WTC11 (cell line): Measurements from ENCODE around the gene FOXF2. TPM values are rescaled to one million over a fixed set of nuclear protein-coding genes. Genes with fewer than 3 reads are reported as not detected.

Source experiments
- ATAC-seq: fragments of 200-7000 bp; cut with Tn5 transposase; 2 replicates; pipeline ENCODE4 v1.10.0; 2021; ENCODE audit warnings: mild to moderate bottlenecking, moderate library complexity
- CTCF ChIA-PET: fragments of 300-600 bp; sonication (Branson Sonifier 250); formaldehyde crosslinking; loops from one replicate; lab custom pipeline; 2021; ENCODE audit warnings: antibody characterized with exemption; lab: Charles Lee
- POLR2A ChIA-PET: fragments of 350-600 bp; sonication (Branson Sonifier 250); formaldehyde crosslinking; loops from one replicate; lab custom pipeline; 2021; ENCODE audit warnings: antibody characterized with exemption; lab: Charles Lee
- DNase-seq: peaks from one replicate; pipeline ENCODE4 v3.0.0; 2021; ENCODE audit warnings: low spot score
- H3K27ac Mint-ChIP-seq: 2 replicates; pipeline ENCODE4 v1.8.0; 2021; ENCODE audit warnings: mixed read lengths
- H3K27me3 Mint-ChIP-seq: 2 replicates; pipeline ENCODE4 v1.8.0; 2021; ENCODE audit warnings: low read depth, mild to moderate bottlenecking, moderate library complexity, mixed read lengths
- H3K36me3 Mint-ChIP-seq: 2 replicates; pipeline ENCODE4 v1.8.0; 2021; ENCODE audit warnings: mixed read lengths
- H3K4me1 Mint-ChIP-seq: 2 replicates; pipeline ENCODE4 v1.8.0; 2022; ENCODE audit warnings: mixed read lengths
- H3K4me3 Mint-ChIP-seq: 2 replicates; pipeline ENCODE4 v1.8.0; 2021; ENCODE audit warnings: mild to moderate bottlenecking, moderate library complexity, mixed read lengths
- H3K9me3 Mint-ChIP-seq: 2 replicates; pipeline ENCODE4 v1.8.0; 2021; ENCODE audit warnings: mixed read lengths
- AFF4 ChIP-seq: sonication (generic); formaldehyde crosslinking; IDR thresholded peaks from 2 replicates; pipeline ENCODE4 v1.8.1; 2023; ENCODE audit warnings: mild to moderate bottlenecking, missing genetic modification reagents, borderline replicate concordance
- ATF6 ChIP-seq: sonication (generic); formaldehyde crosslinking; IDR thresholded peaks from 2 replicates; pipeline ENCODE4 v1.8.1; 2023; ENCODE audit warnings: mild to moderate bottlenecking, missing genetic modification reagents
- CDX4 ChIP-seq: fragments of 250-450 bp; sonication (Bioruptor Pico); IDR thresholded peaks from 2 replicates; pipeline ENCODE4 v1.9.0; 2021; ENCODE audit warnings: moderate library complexity, mild to moderate bottlenecking, inconsistent platforms, borderline replicate concordance
- CTCF ChIP-seq: fragments of 200-600 bp; IDR thresholded peaks from 2 replicates; pipeline ENCODE4 v1.8.0; 2022; ENCODE audit warnings: antibody characterized with exemption
- FOXP1 ChIP-seq: sonication (generic); formaldehyde crosslinking; IDR thresholded peaks from 2 replicates; pipeline ENCODE4 v1.8.0; 2022; ENCODE audit warnings: missing genetic modification reagents, mild to moderate bottlenecking, moderate library complexity, borderline replicate concordance
- NFE2L1 ChIP-seq: sonication (generic); formaldehyde crosslinking; IDR thresholded peaks from 2 replicates; pipeline ENCODE4 v1.8.1; 2023; ENCODE audit warnings: missing genetic modification reagents
- PRDM15 ChIP-seq: sonication (generic); formaldehyde crosslinking; IDR thresholded peaks from 2 replicates; pipeline ENCODE4 v1.8.0; 2022; ENCODE audit warnings: missing genetic modification reagents
- RELA ChIP-seq: sonication (generic); formaldehyde crosslinking; IDR thresholded peaks from 2 replicates; pipeline ENCODE4 v1.8.1; 2022; ENCODE audit warnings: missing genetic modification reagents, mild to moderate bottlenecking, borderline replicate concordance
- RORB ChIP-seq: fragments of 250-450 bp; sonication (Bioruptor Pico); IDR thresholded peaks from 2 replicates; pipeline ENCODE4 v1.9.0; 2021; ENCODE audit warnings: mild to moderate bottlenecking
- ZBTB21 ChIP-seq: sonication (generic); formaldehyde crosslinking; IDR thresholded peaks from 2 replicates; pipeline ENCODE4 v1.8.1; 2023; ENCODE audit warnings: mild to moderate bottlenecking, missing genetic modification reagents, borderline replicate concordance
- ZNF138 ChIP-seq: sonication (generic); formaldehyde crosslinking; conservative IDR thresholded peaks from 2 replicates; pipeline ENCODE4 v1.8.1; 2022; ENCODE audit warnings: mild to moderate bottlenecking, moderate library complexity, missing genetic modification reagents
- ZNF232 ChIP-seq: sonication (generic); formaldehyde crosslinking; IDR thresholded peaks from 2 replicates; pipeline ENCODE4 v1.8.0; 2022; ENCODE audit warnings: mild to moderate bottlenecking, missing genetic modification reagents
- ZNF263 ChIP-seq: sonication (generic); formaldehyde crosslinking; IDR thresholded peaks from 2 replicates; pipeline ENCODE4 v1.8.1; 2022; ENCODE audit warnings: low read depth, mild to moderate bottlenecking, moderate library complexity, missing genetic modification reagents
- ZNF671 ChIP-seq: fragments of 250-450 bp; sonication (Bioruptor Pico); IDR thresholded peaks from 2 replicates; pipeline ENCODE4 v1.8.0; 2021; ENCODE audit warnings: mild to moderate bottlenecking
- total RNA-seq: library from RNA; stranded (reverse); gene quantifications from 3 replicates; pipeline ENCODE4 v1.2.3, GENCODE V29; 2021
- TF ChIP-seq, protein P1 (sequence below): sonication (generic); formaldehyde crosslinking; IDR thresholded peaks from 2 replicates; pipeline ENCODE4 v1.8.1; 2023; ENCODE audit warnings: mild to moderate bottlenecking, missing genetic modification reagents, moderate library complexity
- TF ChIP-seq, protein P2 (sequence below): sonication (generic); formaldehyde crosslinking; IDR thresholded peaks from 2 replicates; pipeline ENCODE4 v1.8.0; 2023; ENCODE audit warnings: mild to moderate bottlenecking, missing genetic modification reagents
- TF ChIP-seq, protein P3 (sequence below): sonication (generic); formaldehyde crosslinking; IDR thresholded peaks from 2 replicates; pipeline ENCODE4 v1.8.1; 2023; ENCODE audit warnings: mild to moderate bottlenecking, missing genetic modification reagents, moderate library complexity
- TF ChIP-seq, protein P4 (sequence below): sonication (generic); formaldehyde crosslinking; IDR thresholded peaks from 2 replicates; pipeline ENCODE4 v1.8.1; 2023; ENCODE audit warnings: mild to moderate bottlenecking, missing genetic modification reagents

The FOXF2 gene
- total RNA-seq, 1 experiment from 2014 or later = 0.11 TPM

DNA sequence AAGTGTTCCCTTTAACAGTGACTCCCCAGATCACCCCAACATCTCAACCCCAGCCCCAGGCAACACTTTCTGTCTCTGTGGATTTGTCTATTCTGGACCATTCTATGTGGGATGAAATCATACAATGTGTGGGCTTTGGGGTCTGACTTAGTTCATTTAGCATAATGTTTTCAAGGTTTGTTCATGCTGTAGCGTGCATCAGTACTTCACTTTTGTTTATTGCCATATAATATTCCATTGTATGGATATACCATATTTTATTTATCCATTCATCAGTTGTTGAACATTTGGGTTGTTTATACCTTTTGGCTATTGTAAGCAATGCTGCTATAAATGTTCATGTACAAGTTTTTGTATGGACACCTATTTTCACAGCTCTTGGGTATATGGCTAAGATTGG is 31.0 kb downstream of the FOXF2 start:
- Mint-ChIP-seq H3K9me3 (peaks cover 15% of the 10 kb centered on the region), H3K36me3 (peaks cover 14% of the 10 kb centered on the region), H3K4me1 (peaks cover 20% of the 10 kb centered on the region), H3K27me3 (peaks cover 2% of the 10 kb centered on the region; the same call in 1 of the 2 replicates), H3K4me3 (no peak overlapping the region), H3K27ac (no peak overlapping the region)
- DNase-seq (no peak), ATAC-seq (no peak)
- CTCF ChIA-PET = no interaction called here
- POLR2A ChIA-PET = no interaction called here
- TF ChIP-seq ATF6 (CRISPR knock-in tag) (no peak), FOXP1 (CRISPR knock-in tag) (no peak), CTCF (no peak), PRDM15 (CRISPR knock-in tag) (no peak), AFF4 (CRISPR knock-in tag) (no peak), RELA (no peak), RORB (CRISPR knock-in tag) (no peak), ZBTB21 (CRISPR knock-in tag) (no peak), ZNF671 (CRISPR knock-in tag) (no peak), ZNF232 (no peak), CDX4 (no peak), NFE2L1 (no peak), ZNF263 (CRISPR knock-in tag) (no peak), ZNF138 (CRISPR knock-in tag) (no peak)
- TF ChIP-seq, protein P1, sequence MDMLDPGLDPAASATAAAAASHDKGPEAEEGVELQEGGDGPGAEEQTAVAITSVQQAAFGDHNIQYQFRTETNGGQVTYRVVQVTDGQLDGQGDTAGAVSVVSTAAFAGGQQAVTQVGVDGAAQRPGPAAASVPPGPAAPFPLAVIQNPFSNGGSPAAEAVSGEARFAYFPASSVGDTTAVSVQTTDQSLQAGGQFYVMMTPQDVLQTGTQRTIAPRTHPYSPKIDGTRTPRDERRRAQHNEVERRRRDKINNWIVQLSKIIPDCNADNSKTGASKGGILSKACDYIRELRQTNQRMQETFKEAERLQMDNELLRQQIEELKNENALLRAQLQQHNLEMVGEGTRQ (CRISPR knock-in tag) = no peak
- TF ChIP-seq, protein P2, sequence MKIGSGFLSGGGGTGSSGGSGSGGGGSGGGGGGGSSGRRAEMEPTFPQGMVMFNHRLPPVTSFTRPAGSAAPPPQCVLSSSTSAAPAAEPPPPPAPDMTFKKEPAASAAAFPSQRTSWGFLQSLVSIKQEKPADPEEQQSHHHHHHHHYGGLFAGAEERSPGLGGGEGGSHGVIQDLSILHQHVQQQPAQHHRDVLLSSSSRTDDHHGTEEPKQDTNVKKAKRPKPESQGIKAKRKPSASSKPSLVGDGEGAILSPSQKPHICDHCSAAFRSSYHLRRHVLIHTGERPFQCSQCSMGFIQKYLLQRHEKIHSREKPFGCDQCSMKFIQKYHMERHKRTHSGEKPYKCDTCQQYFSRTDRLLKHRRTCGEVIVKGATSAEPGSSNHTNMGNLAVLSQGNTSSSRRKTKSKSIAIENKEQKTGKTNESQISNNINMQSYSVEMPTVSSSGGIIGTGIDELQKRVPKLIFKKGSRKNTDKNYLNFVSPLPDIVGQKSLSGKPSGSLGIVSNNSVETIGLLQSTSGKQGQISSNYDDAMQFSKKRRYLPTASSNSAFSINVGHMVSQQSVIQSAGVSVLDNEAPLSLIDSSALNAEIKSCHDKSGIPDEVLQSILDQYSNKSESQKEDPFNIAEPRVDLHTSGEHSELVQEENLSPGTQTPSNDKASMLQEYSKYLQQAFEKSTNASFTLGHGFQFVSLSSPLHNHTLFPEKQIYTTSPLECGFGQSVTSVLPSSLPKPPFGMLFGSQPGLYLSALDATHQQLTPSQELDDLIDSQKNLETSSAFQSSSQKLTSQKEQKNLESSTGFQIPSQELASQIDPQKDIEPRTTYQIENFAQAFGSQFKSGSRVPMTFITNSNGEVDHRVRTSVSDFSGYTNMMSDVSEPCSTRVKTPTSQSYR = no peak
- TF ChIP-seq, protein P3, sequence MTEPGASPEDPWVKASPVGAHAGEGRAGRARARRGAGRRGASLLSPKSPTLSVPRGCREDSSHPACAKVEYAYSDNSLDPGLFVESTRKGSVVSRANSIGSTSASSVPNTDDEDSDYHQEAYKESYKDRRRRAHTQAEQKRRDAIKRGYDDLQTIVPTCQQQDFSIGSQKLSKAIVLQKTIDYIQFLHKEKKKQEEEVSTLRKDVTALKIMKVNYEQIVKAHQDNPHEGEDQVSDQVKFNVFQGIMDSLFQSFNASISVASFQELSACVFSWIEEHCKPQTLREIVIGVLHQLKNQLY (CRISPR knock-in tag) = no peak
- TF ChIP-seq, protein P4, sequence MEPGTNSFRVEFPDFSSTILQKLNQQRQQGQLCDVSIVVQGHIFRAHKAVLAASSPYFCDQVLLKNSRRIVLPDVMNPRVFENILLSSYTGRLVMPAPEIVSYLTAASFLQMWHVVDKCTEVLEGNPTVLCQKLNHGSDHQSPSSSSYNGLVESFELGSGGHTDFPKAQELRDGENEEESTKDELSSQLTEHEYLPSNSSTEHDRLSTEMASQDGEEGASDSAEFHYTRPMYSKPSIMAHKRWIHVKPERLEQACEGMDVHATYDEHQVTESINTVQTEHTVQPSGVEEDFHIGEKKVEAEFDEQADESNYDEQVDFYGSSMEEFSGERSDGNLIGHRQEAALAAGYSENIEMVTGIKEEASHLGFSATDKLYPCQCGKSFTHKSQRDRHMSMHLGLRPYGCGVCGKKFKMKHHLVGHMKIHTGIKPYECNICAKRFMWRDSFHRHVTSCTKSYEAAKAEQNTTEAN (CRISPR knock-in tag) = no peak
